ENCODE results near the gene BOLA3. TPM values are rescaled to one million over a fixed set of nuclear protein-coding genes. Genes with fewer than 3 reads are reported as not detected.
"Not testable (repeated sequence)": the region's sequence is repeated elsewhere in the genome, so short reads cannot be mapped to it uniquely, and the experiment has no call there.

The BOLA3 gene, protein sequence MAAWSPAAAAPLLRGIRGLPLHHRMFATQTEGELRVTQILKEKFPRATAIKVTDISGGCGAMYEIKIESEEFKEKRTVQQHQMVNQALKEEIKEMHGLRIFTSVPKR
- polyA plus RNA-seq (ENCODE audit: insufficient read length in 3 of 3) = 10 to 100 TPM; 25.4 to 30.4 (median 27.5) TPM
- long read RNA-seq, donor 1, transcript BOLA3-204 (3 exons, 667 nt) = minor isoform, 6 of 38 reads
- long read RNA-seq, donor 1, transcript BOLA3-201 (3 exons, 444 nt) = major isoform, 15 of 38 reads
- long read RNA-seq, donor 1, transcript BOLA3-202 (4 exons, 639 nt) = minor isoform, 14 of 38 reads
- long read RNA-seq, donor 1, partial matches to known transcripts = 0 of 38 reads
- long read RNA-seq, donor 1, other reads (novel, unspliced or antisense) = 0 of 38 reads
- long read RNA-seq, donor 2, transcript BOLA3-201 (3 exons, 444 nt) = minor isoform, 9 of 28 reads
- long read RNA-seq, donor 2, transcript BOLA3-202 (4 exons, 639 nt) = major isoform, 15 of 28 reads
- long read RNA-seq, donor 2, partial matches to known transcripts = 0 of 28 reads
- long read RNA-seq, donor 2, other reads (novel, unspliced or antisense) = 0 of 28 reads
- long read RNA-seq, donor 3, transcript BOLA3-202 (4 exons, 639 nt) = major isoform, 22 of 49 reads
- long read RNA-seq, donor 3, transcript BOLA3-201 (3 exons, 444 nt) = minor isoform, 18 of 49 reads
- long read RNA-seq, donor 3, partial matches to known transcripts = 6 of 49 reads
- long read RNA-seq, donor 3, other reads (novel, unspliced or antisense) = 0 of 49 reads
- long read RNA-seq, donor 4, transcript BOLA3-201 (3 exons, 444 nt) = minor isoform, 11 of 24 reads
- long read RNA-seq, donor 4, transcript BOLA3-202 (4 exons, 639 nt) = major isoform, 12 of 24 reads
- long read RNA-seq, donor 4, partial matches to known transcripts = 0 of 24 reads
- long read RNA-seq, donor 4, other reads (novel, unspliced or antisense) = 0 of 24 reads
- long read RNA-seq, donor 5 = 0 reads
- long read RNA-seq, donor 6, transcript BOLA3-201 (3 exons, 444 nt) = minor isoform, 11 of 27 reads
- long read RNA-seq, donor 6, transcript BOLA3-202 (4 exons, 639 nt) = major isoform, 12 of 27 reads
- long read RNA-seq, donor 6, partial matches to known transcripts = 0 of 27 reads
- long read RNA-seq, donor 6, other reads (novel, unspliced or antisense) = 0 of 27 reads
- long read RNA-seq, donor 7, transcript BOLA3-202 (4 exons, 639 nt) = major isoform, 24 of 44 reads
- long read RNA-seq, donor 7, transcript BOLA3-201 (3 exons, 444 nt) = minor isoform, 14 of 44 reads
- long read RNA-seq, donor 7, partial matches to known transcripts = 0 of 44 reads
- long read RNA-seq, donor 7, other reads (novel, unspliced or antisense) = 0 of 44 reads
- long read RNA-seq, donor 8, transcript BOLA3-204 (3 exons, 667 nt) = minor isoform, 5 of 55 reads
- long read RNA-seq, donor 8, transcript BOLA3-202 (4 exons, 639 nt) = major isoform, 26 of 55 reads
- long read RNA-seq, donor 8, transcript BOLA3-201 (3 exons, 444 nt) = minor isoform, 20 of 55 reads
- long read RNA-seq, donor 8, partial matches to known transcripts = 0 of 55 reads
- long read RNA-seq, donor 8, other reads (novel, unspliced or antisense) = 0 of 55 reads
- long read RNA-seq, donor 9, transcript BOLA3-201 (3 exons, 444 nt) = minor isoform, 12 of 31 reads
- long read RNA-seq, donor 9, transcript BOLA3-202 (4 exons, 639 nt) = major isoform, 16 of 31 reads
- long read RNA-seq, donor 9, partial matches to known transcripts = 0 of 31 reads
- long read RNA-seq, donor 9, other reads (novel, unspliced or antisense) = 0 of 31 reads
- long read RNA-seq, donor 10, transcript BOLA3-201 (3 exons, 444 nt) = minor isoform, 11 of 33 reads
- long read RNA-seq, donor 10, transcript BOLA3-202 (4 exons, 639 nt) = major isoform, 16 of 33 reads
- long read RNA-seq, donor 10, partial matches to known transcripts = 0 of 33 reads
- long read RNA-seq, donor 10, other reads (novel, unspliced or antisense) = 0 of 33 reads
- long read RNA-seq, donor 11, transcript BOLA3-202 (4 exons, 639 nt) = major isoform, 7 of 11 reads
- long read RNA-seq, donor 11, partial matches to known transcripts = 0 of 11 reads
- long read RNA-seq, donor 11, other reads (novel, unspliced or antisense) = 0 of 11 reads
- long read RNA-seq, donor 12, transcript BOLA3-202 (4 exons, 639 nt) = major isoform, 12 of 17 reads
- long read RNA-seq, donor 12, transcript BOLA3-201 (3 exons, 444 nt) = minor isoform, 5 of 17 reads
- long read RNA-seq, donor 12, partial matches to known transcripts = 0 of 17 reads
- long read RNA-seq, donor 12, other reads (novel, unspliced or antisense) = 0 of 17 reads
- long read RNA-seq, donor 13, transcript BOLA3-201 (3 exons, 444 nt) = minor isoform, 31 of 72 reads
- long read RNA-seq, donor 13, transcript BOLA3-202 (4 exons, 639 nt) = major isoform, 35 of 72 reads
- long read RNA-seq, donor 13, partial matches to known transcripts = 0 of 72 reads
- long read RNA-seq, donor 13, other reads (novel, unspliced or antisense) = 0 of 72 reads
- long read RNA-seq, donor 14, transcript BOLA3-201 (3 exons, 444 nt) = minor isoform, 8 of 29 reads
- long read RNA-seq, donor 14, transcript BOLA3-202 (4 exons, 639 nt) = major isoform, 19 of 29 reads
- long read RNA-seq, donor 14, partial matches to known transcripts = 0 of 29 reads
- long read RNA-seq, donor 14, other reads (novel, unspliced or antisense) = 0 of 29 reads
- long read RNA-seq, donor 15, transcript BOLA3-202 (4 exons, 639 nt) = major isoform, 6 of 9 reads
- long read RNA-seq, donor 15, partial matches to known transcripts = 0 of 9 reads
- long read RNA-seq, donor 15, other reads (novel, unspliced or antisense) = 0 of 9 reads
- long read RNA-seq, donor 16, transcript BOLA3-202 (4 exons, 639 nt) = major isoform, 38 of 73 reads
- long read RNA-seq, donor 16, transcript BOLA3-201 (3 exons, 444 nt) = minor isoform, 29 of 73 reads
- long read RNA-seq, donor 16, partial matches to known transcripts = 0 of 73 reads
- long read RNA-seq, donor 16, other reads (novel, unspliced or antisense) = 0 of 73 reads

- peak; percentile 45 to 76 (median 65) for DNase-seq (ENCODE audit: extremely low read depth in 1 of 11, low read depth in 9 of 11, low spot score in 4 of 11)
Measured at GRCh38 chr2:74147727-74148456, at the start of gene BOLA3. BOLA3 (minus strand) TSS chr2:74147912; CDS start chr2:74147874, 38 bp downstream.

DNA sequence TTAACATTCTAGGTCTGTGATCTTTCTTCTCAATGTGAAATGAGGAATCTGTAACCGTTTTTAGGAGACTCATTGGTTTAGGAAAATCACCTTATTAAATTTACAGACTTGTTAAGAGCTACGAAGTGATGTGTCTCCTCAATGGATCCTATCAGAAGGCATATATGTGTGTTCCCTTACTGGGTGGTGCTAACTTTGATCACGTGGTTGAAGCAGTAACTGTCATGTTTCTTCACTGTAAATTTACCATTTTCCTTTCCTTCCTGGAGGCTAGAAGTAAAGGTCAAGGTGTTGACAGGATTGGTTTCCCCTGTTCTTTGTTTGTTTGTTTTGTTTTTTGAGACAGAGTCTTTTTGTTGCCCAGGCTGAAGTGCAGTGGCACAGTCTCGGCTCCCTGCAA lies 49.3 kb upstream of the BOLA3 start:
- DNase-seq (ENCODE audit: extremely low read depth in 1 of 11, low read depth in 9 of 11, low spot score in 4 of 11) = no peak

DNA sequence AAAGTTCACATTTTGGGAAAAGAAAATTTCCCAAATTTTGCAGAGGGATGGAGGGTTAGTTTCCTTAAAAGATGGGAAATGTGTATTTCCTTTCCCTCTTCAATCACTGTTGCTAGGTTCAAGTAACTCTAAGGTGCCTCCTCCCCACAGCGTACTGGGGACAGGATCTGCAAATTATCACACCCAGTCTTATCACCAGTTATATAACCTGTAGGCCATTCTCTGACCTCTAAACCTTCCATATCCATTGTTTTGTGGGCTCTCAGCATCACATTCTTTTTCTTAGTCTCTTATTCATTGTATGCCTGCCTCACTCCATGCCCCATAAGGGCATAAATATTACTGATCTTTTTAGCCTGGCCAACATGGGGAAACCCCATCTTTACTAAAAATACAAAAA lies 47.1 kb upstream of the BOLA3 start:
- no peak for DNase-seq (ENCODE audit: extremely low read depth in 1 of 11, low read depth in 9 of 11, low spot score in 4 of 11)

- DNase-seq (ENCODE audit: extremely low read depth in 1 of 11, low read depth in 9 of 11, low spot score in 4 of 11) = no peak
Measured at GRCh38 chr2:74191596-74192380, 44.1 kb upstream of the BOLA3 start.

- no peak for DNase-seq (ENCODE audit: extremely low read depth in 1 of 11, low read depth in 9 of 11, low spot score in 4 of 11)
Measured at GRCh38 chr2:74188696-74189095, 41.0 kb upstream of the BOLA3 start.

DNA sequence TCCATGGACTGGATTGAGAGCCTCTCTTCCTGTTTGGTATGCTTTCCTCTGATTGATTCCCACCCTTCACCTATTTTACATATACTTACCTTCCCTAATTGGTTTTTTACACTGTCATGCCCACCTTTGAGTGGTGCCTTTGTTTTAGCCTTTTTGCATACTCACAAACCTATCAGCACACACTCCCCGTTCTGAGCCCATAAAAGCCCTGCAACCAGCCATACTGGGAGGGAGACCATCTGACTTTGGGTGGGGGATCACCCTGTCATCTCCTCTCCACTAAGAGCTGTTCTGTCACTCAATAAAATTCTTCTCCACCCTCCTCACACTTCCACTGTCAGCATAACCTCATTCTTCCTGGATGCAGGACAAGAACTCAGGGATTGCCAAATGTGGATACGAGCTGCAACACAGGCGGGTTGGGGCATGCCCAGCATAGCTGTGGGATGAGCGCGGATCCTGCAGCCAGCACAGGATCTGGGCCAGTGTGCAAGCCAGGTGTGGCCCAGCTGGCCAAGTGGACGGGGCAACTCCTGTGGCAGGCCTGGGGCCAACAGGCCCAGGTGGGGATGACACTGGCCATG lies 40.4 kb upstream of the BOLA3 start:
- no peak for DNase-seq (ENCODE audit: extremely low read depth in 1 of 11, low read depth in 9 of 11, low spot score in 4 of 11)

DNA sequence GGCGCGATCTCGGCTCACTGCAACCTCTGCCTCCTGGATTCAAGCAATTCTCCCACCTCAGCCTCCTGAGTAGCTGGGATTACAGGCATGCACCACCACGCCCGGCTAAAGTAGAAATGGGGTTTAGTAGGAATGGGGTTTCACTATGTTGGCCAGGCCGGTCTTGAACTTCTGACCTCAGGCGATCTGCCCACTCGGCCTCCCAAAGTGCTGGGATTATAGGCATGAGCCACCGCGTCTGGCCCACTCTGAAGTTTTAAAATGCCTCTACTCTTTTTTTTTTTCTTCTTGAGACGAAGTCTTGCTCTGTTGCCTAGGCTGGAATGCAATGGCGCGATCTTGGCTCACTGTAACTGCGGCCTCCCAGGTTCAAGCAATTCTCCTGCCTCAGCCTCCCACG lies 39.0 kb upstream of the BOLA3 start:
- DNase-seq (ENCODE audit: extremely low read depth in 1 of 11, low read depth in 9 of 11, low spot score in 4 of 11) = not testable (repeated sequence)

DNA sequence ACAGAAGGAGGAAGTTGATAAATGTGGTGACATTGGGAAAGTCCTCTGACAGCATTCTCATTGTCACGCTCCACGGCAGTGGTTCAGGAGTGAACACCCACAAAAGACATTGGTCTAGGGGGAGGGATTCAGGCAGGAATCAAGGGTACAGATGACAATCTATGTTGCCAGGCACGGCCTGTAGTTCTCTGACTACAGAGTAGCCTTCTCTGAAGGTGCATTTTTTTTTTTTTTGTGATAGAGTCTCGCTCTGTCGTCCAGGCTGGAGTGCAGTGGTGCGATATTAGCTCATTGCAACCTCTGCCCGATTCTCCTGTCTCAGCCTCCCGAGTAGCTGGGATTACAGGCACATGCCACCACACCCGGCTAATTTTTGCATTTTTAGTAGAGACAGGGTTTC lies 38.3 kb upstream of the BOLA3 start:
- no peak for DNase-seq (ENCODE audit: extremely low read depth in 1 of 11, low read depth in 9 of 11, low spot score in 4 of 11)

- DNase-seq (ENCODE audit: extremely low read depth in 1 of 11, low read depth in 9 of 11, low spot score in 4 of 11) = no peak
Measured at GRCh38 chr2:74183878-74184277, 36.2 kb upstream of the BOLA3 start.

DNA sequence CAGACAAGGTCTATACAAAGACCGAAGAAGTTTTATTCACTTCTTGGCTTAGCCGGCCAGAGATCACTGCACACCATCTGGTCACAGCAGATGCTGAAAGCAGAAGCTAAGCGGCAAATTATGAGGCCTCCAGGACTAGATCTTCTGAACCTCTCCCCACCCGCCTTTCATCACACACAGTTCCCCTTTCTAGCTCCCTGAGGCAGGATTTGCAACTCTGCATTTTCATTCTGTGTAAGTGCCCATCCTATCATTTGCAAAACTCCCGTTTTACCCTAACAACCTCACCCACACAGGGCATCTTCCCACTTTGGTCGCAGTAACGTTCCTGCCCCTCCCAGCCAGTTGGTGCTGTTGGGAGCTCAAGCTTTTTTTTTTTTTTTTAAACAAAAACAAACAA lies 34.0 kb upstream of the BOLA3 start:
- no peak for DNase-seq (ENCODE audit: extremely low read depth in 1 of 11, low read depth in 9 of 11, low spot score in 4 of 11)

DNA sequence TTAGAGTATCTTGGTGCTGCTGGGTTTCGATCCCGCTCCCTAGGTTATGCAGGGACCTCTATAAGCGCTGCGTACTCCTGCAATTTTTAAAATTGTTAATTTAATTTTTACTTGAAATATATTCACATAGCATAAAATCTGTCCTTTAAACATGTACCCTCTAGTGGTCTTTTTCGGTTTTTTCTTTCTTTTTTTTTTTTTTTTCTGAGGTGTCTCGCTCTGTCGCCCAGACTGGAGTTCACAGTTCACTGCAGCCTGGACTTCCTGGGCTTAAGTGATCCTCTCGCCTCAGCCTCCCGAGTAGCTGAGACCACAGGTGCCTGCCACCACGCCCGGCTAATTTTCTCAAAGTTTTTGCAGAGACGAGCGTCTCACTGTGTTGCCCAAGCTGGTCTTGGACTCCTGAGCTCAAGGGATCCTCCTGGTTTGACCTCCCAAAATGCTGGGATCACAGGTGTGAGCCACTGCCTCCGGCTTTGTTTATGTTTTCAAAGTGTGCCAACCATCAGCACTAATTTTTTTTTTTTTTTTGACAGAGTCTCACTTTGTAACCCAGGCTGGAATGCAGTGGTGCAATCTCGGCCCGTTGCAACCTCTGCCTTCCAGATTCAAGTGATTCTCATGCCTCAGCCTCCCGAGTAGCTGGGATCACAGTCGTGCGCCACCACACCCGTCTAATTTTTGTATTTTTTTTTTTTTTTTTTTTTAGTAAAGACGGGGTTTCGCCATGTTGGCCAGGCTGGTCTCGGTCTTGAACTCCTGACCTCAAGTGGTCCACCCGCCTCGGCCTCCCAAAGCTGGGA lies 31.6 kb upstream of the BOLA3 start:
- DNase-seq (ENCODE audit: extremely low read depth in 1 of 11, low read depth in 9 of 11, low spot score in 4 of 11) = no peak

- peak; percentile 95 to 99 (median 98) for DNase-seq (ENCODE audit: extremely low read depth in 1 of 11, low read depth in 9 of 11, low spot score in 4 of 11)
Measured at GRCh38 chr2:74178211-74179062, 30.7 kb upstream of the BOLA3 start, which contains the start of gene MOB1A. MOB1A (minus strand) TSS chr2:74178879; CDS start chr2:74178674, 205 bp downstream.
